PFSK-1 (cell line): ENCODE results near the gene SIDT1.

Experiments used
- FOXP2 ChIP-seq: optimal IDR thresholded peaks from 2 replicates; pipeline ENCODE3; 2011; ENCODE audit warnings: borderline replicate concordance, control low read depth, inconsistent platforms; ENCODE audit not compliant: insufficient read depth; ENCODE audit errors: extremely low read length, extremely low read depth
- POLR2AphosphoS5 ChIP-seq: IDR thresholded peaks from 2 replicates; pipeline ENCODE4 v1.6.1; 2012; ENCODE audit warnings: low read depth, mild to moderate bottlenecking, control low read depth, low read length, moderate library complexity
- SIN3A ChIP-seq: IDR thresholded peaks from 2 replicates; pipeline ENCODE4 v1.6.1; 2012; ENCODE audit warnings: mild to moderate bottlenecking, low read length, moderate library complexity, borderline replicate concordance; ENCODE audit not compliant: insufficient read depth
- TAF1 ChIP-seq: IDR thresholded peaks from 2 replicates; pipeline ENCODE4 v1.6.1; 2012; ENCODE audit warnings: low read length, control low read depth, borderline replicate concordance; ENCODE audit not compliant: insufficient read depth
- TF ChIP-seq, protein P1 (sequence below), 2 experiments: IDR thresholded peaks; 2 replicates each; pipeline versions ENCODE4 v1.6.1 to v1.8.0; 2011 to 2012; ENCODE audit warnings: low read depth in 2 of 2, low read length in 2 of 2, control low read depth in 1 of 2, inconsistent platforms in 1 of 2, mild to moderate bottlenecking in 1 of 2, moderate library complexity in 1 of 2; ENCODE audit not compliant: insufficient read depth in 1 of 2

Gene SIDT1

DNA sequence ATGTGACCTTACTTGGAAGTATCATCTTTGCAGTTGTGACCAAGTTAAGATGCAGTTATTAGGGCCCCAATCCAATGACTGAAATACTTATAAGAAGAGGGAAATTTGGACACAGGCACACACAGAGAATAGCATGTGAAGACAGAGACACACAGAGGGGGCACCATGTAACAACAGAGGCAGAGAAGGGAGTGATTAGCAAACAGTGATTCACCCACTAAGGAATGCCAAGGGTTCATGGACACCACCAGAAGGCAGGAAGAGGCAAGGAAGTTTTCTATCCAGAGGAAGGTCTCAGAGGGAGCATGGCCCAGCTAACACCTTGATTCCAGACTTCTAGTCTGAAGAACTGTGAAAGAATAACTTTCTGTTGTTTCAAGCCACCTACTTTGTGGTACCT is 25.0 kb downstream of the SIDT1 start:
- TF ChIP-seq POLR2AphosphoS5 (no peak), SIN3A (no peak), FOXP2 (no peak), TAF1 (no peak)
- TF ChIP-seq, protein P1, sequence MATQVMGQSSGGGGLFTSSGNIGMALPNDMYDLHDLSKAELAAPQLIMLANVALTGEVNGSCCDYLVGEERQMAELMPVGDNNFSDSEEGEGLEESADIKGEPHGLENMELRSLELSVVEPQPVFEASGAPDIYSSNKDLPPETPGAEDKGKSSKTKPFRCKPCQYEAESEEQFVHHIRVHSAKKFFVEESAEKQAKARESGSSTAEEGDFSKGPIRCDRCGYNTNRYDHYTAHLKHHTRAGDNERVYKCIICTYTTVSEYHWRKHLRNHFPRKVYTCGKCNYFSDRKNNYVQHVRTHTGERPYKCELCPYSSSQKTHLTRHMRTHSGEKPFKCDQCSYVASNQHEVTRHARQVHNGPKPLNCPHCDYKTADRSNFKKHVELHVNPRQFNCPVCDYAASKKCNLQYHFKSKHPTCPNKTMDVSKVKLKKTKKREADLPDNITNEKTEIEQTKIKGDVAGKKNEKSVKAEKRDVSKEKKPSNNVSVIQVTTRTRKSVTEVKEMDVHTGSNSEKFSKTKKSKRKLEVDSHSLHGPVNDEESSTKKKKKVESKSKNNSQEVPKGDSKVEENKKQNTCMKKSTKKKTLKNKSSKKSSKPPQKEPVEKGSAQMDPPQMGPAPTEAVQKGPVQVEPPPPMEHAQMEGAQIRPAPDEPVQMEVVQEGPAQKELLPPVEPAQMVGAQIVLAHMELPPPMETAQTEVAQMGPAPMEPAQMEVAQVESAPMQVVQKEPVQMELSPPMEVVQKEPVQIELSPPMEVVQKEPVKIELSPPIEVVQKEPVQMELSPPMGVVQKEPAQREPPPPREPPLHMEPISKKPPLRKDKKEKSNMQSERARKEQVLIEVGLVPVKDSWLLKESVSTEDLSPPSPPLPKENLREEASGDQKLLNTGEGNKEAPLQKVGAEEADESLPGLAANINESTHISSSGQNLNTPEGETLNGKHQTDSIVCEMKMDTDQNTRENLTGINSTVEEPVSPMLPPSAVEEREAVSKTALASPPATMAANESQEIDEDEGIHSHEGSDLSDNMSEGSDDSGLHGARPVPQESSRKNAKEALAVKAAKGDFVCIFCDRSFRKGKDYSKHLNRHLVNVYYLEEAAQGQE (IDR thresholded peaks at IDR 0.05; ENCODE audit: insufficient read depth in 1 of 2, low read depth in 2 of 2, low read length in 2 of 2) = no peak

DNA sequence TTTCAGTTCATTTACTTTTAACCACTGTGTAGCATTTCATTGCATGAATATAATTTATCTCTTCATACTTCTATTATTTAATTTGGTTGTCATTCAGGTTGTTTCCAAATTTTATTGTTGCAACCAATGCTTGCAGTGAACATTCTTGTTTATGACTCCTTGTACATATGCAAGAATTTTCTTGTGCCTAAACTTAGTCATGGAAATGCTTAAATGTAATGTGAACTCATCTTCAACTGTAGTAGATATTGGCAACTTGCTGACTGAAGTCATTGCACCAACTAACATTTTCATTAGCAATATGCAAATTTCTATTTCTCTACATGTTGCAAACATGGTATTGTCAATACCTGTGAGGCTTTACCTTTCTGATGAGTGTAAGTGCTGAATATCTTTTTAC is 26.7 kb downstream of the SIDT1 start:
- TF ChIP-seq TAF1 (no peak), SIN3A (no peak), FOXP2 (no peak), POLR2AphosphoS5 (no peak)
- TF ChIP-seq, protein P1 (IDR thresholded peaks at IDR 0.05; ENCODE audit: insufficient read depth in 1 of 2, low read depth in 2 of 2, low read length in 2 of 2) = no peak

DNA sequence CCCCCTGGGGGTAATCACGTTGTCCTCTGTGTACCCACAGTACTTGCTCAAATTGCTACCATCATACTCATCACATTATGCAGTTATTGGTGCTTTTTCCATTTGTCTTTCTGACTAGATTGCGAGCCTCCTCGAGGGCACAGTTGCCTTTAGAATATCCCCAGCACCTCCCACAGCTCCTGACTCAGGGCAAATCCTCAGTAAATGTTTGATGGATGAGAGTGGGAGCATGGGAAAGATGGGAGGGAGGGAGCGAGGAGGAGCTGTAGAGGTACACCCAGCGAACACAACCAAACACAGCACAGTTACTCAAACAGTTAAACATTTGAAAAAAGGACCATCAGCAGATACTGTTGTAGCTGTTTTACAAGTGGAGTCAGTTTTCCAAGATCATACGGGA is 27.9 kb downstream of the SIDT1 start:
- TF ChIP-seq, protein P1 (IDR thresholded peaks at IDR 0.05; ENCODE audit: insufficient read depth in 1 of 2, low read depth in 2 of 2, low read length in 2 of 2) = no peak
- TF ChIP-seq FOXP2 (no peak), SIN3A (no peak), POLR2AphosphoS5 (no peak), TAF1 (no peak)

DNA sequence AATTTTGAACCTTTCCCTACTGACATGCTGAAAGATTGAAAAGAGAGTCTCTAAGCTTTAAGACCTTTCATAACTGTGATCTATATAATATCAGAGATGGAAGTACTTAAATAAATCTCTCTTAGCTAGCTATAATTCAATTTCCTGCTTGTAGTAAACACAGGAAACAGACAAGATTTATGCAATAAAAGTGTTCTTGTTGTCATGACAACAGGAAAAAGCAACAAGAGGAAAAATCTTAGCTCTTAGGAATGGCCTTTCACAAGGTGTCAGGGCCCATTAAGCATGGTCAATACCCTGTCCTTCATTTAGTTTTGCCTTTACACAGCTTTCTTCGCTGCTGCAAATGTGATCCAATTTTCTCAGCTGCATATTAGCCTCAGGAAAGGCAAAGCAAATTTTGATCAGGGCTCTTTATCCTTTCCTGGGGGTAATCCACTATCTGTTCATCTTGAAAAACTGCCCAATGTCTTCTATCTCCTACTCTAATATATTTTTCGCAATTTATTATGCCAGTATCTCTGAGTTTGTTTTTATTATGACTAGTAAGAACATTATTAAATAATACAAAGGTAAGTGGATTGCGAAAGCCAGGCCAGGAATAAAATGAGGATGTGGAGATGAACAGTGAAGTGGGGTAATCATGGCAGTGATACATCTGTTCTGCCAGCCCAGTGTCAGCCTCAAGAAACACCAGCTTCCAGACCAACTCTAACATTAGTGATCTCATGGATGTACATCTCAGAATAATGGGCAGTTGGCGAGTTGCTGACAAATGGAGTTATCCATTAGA is 28.7 kb downstream of the SIDT1 start:
- TF ChIP-seq, protein P1 (IDR thresholded peaks at IDR 0.05; ENCODE audit: insufficient read depth in 1 of 2, low read depth in 2 of 2, low read length in 2 of 2) = no peak
- TF ChIP-seq POLR2AphosphoS5 = no peak
- no peak for TF ChIP-seq SIN3A
- no peak for TF ChIP-seq FOXP2
- TF ChIP-seq TAF1 = no peak

DNA sequence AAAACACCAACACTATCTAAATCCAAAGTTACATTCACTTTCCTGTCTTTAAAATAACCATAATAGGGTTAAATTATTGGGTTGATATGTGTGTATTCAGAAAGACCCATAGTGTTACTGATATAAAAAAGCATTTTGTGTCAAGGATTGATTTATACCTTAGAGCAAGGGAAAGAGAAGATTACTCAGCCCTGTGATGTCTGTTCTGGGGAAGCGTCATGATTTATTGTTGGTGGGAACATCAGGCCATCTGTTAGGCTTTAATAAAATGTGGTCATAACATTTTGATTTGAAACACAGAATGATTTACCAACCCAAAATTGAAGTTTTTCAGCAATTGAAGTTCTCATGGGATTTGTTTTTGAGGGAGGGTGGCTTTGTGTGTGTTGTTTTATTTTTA is 33.2 kb downstream of the SIDT1 start:
- TF ChIP-seq, protein P1 (IDR thresholded peaks at IDR 0.05; ENCODE audit: insufficient read depth in 1 of 2, low read depth in 2 of 2, low read length in 2 of 2) = no peak
- no peak for TF ChIP-seq FOXP2
- TF ChIP-seq SIN3A = no peak
- TF ChIP-seq POLR2AphosphoS5 = no peak
- no peak for TF ChIP-seq TAF1
